ENCODE results near the gene WIPF2. TPM values are rescaled to one million over a fixed set of nuclear protein-coding genes. Genes with fewer than 3 reads are reported as not detected.

WIPF2 gene
- total RNA-seq, 2 donors from 2014 or later, result 5.0 to 8.5 TPM

DNA sequence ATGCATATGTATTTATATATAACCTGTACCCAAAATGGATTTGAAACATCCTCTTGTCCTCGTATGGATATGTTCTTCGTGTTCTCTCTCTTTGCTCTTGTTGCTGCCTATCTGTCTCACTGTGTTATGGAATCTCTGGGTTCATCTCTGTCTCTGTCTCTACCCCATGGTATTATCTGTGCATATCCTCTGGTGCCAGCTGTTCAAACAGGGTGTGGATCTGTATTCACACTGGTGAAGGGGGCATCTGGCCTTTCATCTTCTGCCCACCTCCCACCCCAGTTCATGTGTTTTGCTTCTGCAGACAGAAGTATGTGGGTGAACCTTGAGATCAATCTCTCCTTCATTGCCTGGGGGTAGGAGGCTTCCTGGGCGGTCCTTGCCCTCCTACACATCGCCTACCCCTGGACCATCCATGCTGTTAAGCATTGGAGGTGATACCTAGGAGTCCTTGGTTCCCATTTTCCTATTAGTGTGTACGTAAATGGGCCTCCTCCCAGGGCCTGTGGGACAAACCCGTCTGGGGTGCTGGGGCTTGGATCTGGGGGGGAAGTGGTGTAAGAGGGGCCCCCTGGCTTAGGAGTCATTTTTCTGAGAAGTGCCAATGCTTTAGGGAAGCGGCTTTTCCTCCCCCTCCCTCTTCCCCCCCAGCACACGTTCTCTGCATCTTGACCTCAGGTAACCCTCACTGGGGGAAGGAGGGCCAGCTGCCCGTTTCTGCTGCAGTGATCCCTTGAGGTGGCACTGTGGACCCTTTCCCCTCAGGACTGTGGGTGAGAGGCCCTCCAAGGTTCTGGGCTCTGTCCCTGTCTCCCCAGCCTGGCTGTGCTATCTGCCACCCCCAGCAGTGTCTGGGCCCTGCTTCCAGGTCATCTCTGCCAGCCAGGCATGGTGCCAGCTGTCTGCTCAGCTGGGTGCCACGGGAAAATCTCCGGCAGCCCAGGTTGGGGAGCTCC lies 111.0 kb downstream of the WIPF2 start:
- TF ChIP-seq, protein P1, sequence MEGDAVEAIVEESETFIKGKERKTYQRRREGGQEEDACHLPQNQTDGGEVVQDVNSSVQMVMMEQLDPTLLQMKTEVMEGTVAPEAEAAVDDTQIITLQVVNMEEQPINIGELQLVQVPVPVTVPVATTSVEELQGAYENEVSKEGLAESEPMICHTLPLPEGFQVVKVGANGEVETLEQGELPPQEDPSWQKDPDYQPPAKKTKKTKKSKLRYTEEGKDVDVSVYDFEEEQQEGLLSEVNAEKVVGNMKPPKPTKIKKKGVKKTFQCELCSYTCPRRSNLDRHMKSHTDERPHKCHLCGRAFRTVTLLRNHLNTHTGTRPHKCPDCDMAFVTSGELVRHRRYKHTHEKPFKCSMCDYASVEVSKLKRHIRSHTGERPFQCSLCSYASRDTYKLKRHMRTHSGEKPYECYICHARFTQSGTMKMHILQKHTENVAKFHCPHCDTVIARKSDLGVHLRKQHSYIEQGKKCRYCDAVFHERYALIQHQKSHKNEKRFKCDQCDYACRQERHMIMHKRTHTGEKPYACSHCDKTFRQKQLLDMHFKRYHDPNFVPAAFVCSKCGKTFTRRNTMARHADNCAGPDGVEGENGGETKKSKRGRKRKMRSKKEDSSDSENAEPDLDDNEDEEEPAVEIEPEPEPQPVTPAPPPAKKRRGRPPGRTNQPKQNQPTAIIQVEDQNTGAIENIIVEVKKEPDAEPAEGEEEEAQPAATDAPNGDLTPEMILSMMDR (IDR thresholded peaks at IDR 0.05), result no peak
- Histone ChIP-seq H3K36me3 (peaks cover 7% of the 10 kb centered on the region), H3K4me1 (peaks cover 0 to 100% of the 10 kb centered on the region in 2 donors), H3K4me3 (no peak overlapping the region), H3K27me3 (no peaks in the 10 kb centered on the region), H3K27ac (peak overlapping the region; percentile 84 to 89), H3K9me3 (no peaks in the 10 kb centered on the region)
- no peak for DNase-seq (ENCODE audit: low spot score)

GRCh38 chr17:40330850-40331470 lies 111.9 kb downstream of the WIPF2 start:
- DNase-seq (ENCODE audit: low spot score), result no peak
- H3K4me1 ChIP-seq, result peaks cover 0 to 100% of the 10 kb centered on the region in 2 donors

GRCh38 chr17:40331743-40332641 lies 112.9 kb downstream of the WIPF2 start:
- DNase-seq (ENCODE audit: low spot score), result peak; percentile 90
- Histone ChIP-seq H3K4me1 (peaks cover 0 to 99% of the 10 kb centered on the region in 2 donors), H3K36me3 (peaks cover 7% of the 10 kb centered on the region), H3K27me3 (no peaks in the 10 kb centered on the region), H3K9me3 (no peaks in the 10 kb centered on the region), H3K4me3 (peak overlapping the region in 1 of 2 donors; percentile 24), H3K27ac (peak overlapping the region; percentile 84 to 89)
- TF ChIP-seq, protein P1 (IDR thresholded peaks at IDR 0.05), result no peak

More at GRCh38 chr17:40330850-40331470, 111.9 kb downstream of the WIPF2 start:
- TF ChIP-seq, protein P1 (IDR thresholded peaks at IDR 0.05), result no peak
- peak overlapping the region; percentile 84 to 89 for H3K27ac ChIP-seq
- no peaks in the 10 kb centered on the region for H3K9me3 ChIP-seq
- H3K4me3 ChIP-seq, result no peak overlapping the region
- no peaks in the 10 kb centered on the region for H3K27me3 ChIP-seq
- peaks cover 7% of the 10 kb centered on the region for H3K36me3 ChIP-seq

Small RNA genes lying within 50 kb of the gene (microRNA-seq; reads per million reads assigned to microRNA genes)
- gene MIR6867 (ENCODE audit: borderline number of aligned reads in 2 of 2, borderline replicate concordance in 1 of 2), result 0 reads per million in 2 donors

Other genes with a start within 250 kb of the WIPF2 start
- gene PSMD3, start 238.5 kb upstream of the WIPF2 start, total RNA-seq, result 10 to 100 TPM; 76.3 to 88.8 TPM
- gene CSF3, start 203.9 kb upstream of the WIPF2 start, total RNA-seq, result 1 to 10 TPM in 1 of 2 donors, not detected in 1; 1.3 TPM
- 10 to 100 TPM; 44.2 to 44.7 TPM for gene MED24, start 164.9 kb upstream of the WIPF2 start, total RNA-seq
- gene THRA, start 156.3 kb upstream of the WIPF2 start, total RNA-seq, result 10 to 100 TPM; 60.3 to 69.0 TPM
- gene NR1D1, start 118.7 kb upstream of the WIPF2 start, total RNA-seq, result 1 to 10 TPM; 8.3 to 9.9 TPM
- gene MSL1, start 97.3 kb upstream of the WIPF2 start, total RNA-seq, result 10 to 100 TPM; 42.2 to 52.5 TPM
- 10 to 100 TPM; 26.0 to 35.5 TPM for gene CASC3, start 78.8 kb upstream of the WIPF2 start, total RNA-seq
- 1 to 10 TPM; 1.6 to 2.9 TPM for gene RAPGEFL1, start 41.8 kb upstream of the WIPF2 start, total RNA-seq
- gene CDC6, start 68.6 kb downstream of the WIPF2 start, total RNA-seq, result 1 to 10 TPM in 1 of 2 donors, under 1 TPM in 1; 0.44 to 1.0 TPM
- gene RARA, start 89.9 kb downstream of the WIPF2 start, total RNA-seq, result 10 to 100 TPM; 28.5 to 51.7 TPM
- 1 to 10 TPM in 1 of 2 donors, not detected in 1; 1.6 TPM for gene GJD3, start 145.4 kb downstream of the WIPF2 start, total RNA-seq
- 1 to 10 TPM in 1 of 2 donors, under 1 TPM in 1; 0.31 to 3.7 TPM for gene TOP2A, start 198.6 kb downstream of the WIPF2 start, total RNA-seq
- gene IGFBP4, start 224.1 kb downstream of the WIPF2 start, total RNA-seq, result 100 to 1,000 TPM in 1 of 2 donors, 10 to 100 TPM in 1; 81.0 to 237 TPM